ENCODE data around the gene SCN4A.

GRCh38 chr17:63931981-63932561 is 40.6 kb downstream of the SCN4A start, which contains the start of gene CD79B:
- TF ChIP-seq CTCF (IDR thresholded peaks at IDR 0.05) (no peak), POLR2A (IDR thresholded peaks at IDR 0.05) (no peak)

All from tibial nerve (tissue), 3 donors.